Measurements from ENCODE around the gene ACTN3. TPM values are rescaled to one million over a fixed set of nuclear protein-coding genes. Genes with fewer than 3 reads are reported as not detected.

ACTN3 gene
- total RNA-seq: under 1 TPM in 2 of 9 donors, not detected in 7; 0.06 to 0.26 TPM
- under 1 TPM; 0.09 to 0.16 (median 0.13) TPM for polyA plus RNA-seq
- long read RNA-seq, donor 1: 0 reads
- long read RNA-seq, donor 2: 0 reads
- long read RNA-seq, donor 3: 0 reads
- long read RNA-seq, donor 4: 0 reads
- long read RNA-seq, donor 5: 0 reads
- long read RNA-seq, donor 6: 0 reads
- long read RNA-seq, donor 7: 0 reads
- long read RNA-seq, donor 8: 0 reads
- long read RNA-seq, donor 9: 0 reads
- long read RNA-seq, donor 10: 0 reads

GRCh38 chr11:66546368-66546965 is at the start of gene ACTN3:
TSS of gene ACTN3 (plus strand) at chr11:66546903. CDS start at chr11:66546938, 35 bp downstream.
- H3K36me3 ChIP-seq (replicated peaks in 1 of 2): peaks cover 0 to 3% of the 10 kb centered on the region in 2 donors
- peak within 1 kb of the TSS; percentile 25 to 86 (median 80) for H3K4me3 ChIP-seq
- peak in 6 of 7 donors; percentile 30 to 64 (median 42) for DNase-seq
- H3K4me1 ChIP-seq (replicated peaks in 1 of 2): peaks cover 10 to 18% of the 10 kb centered on the region in 2 donors
- TF ChIP-seq POLR2A (IDR thresholded peaks at IDR 0.05): no peak
- TF ChIP-seq CTCF (IDR thresholded peaks at IDR 0.05): no peak
- no peaks in the 10 kb centered on the region for H3K9me3 ChIP-seq (replicated peaks in 1 of 3)
- peak within 1 kb of the TSS in 3 of 5 donors; percentile 46 to 73 (median 54) for H3K27ac ChIP-seq
- intact Hi-C loops (cut with DNase I): loop anchor here in 1 of 2 donors (10.0 kb wide), 1 partner anchor 62 kb away; the partner anchor contains the start of gene DPP3
- no peaks in the 10 kb centered on the region for H3K27me3 ChIP-seq
- WGBS, 4 donors: 4 to 18% (median 5%) methylated on average over 14 to 37 of the region's 37 CpGs

GRCh38 chr11:66497206-66497605 is 49.5 kb upstream of the ACTN3 start:
- no peaks in the 10 kb centered on the region for H3K4me1 ChIP-seq (replicated peaks in 1 of 2)
- 96 to 100% (median 98%) methylated on average over 1 to 16 of the region's 16 CpGs for WGBS, 4 donors
- H3K4me3 ChIP-seq: no peak overlapping the region
- peaks cover 0 to 27% of the 10 kb centered on the region in 2 donors for H3K36me3 ChIP-seq (replicated peaks in 1 of 2)
- no peak for DNase-seq
- TF ChIP-seq CTCF (IDR thresholded peaks at IDR 0.05) (no peak), POLR2A (IDR thresholded peaks at IDR 0.05) (no peak)
- intact Hi-C loops (cut with DNase I): no loop called here
- H3K27ac ChIP-seq: no peak overlapping the region
- H3K9me3 ChIP-seq (replicated peaks in 1 of 3): no peaks in the 10 kb centered on the region
- H3K27me3 ChIP-seq: no peaks in the 10 kb centered on the region

GRCh38 chr11:66498506-66498905 is 48.2 kb upstream of the ACTN3 start:
- H3K4me1 ChIP-seq (replicated peaks in 1 of 2): no peaks in the 10 kb centered on the region
- H3K27ac ChIP-seq: no peak overlapping the region
- intact Hi-C loops (cut with DNase I): no loop called here
- 85 to 88% (median 85%) methylated on average over 5 of the region's 5 CpGs for WGBS, 4 donors
- peaks cover 0 to 21% of the 10 kb centered on the region in 2 donors for H3K36me3 ChIP-seq (replicated peaks in 1 of 2)
- H3K4me3 ChIP-seq: no peak overlapping the region
- DNase-seq: no peak
- no peaks in the 10 kb centered on the region for H3K27me3 ChIP-seq
- H3K9me3 ChIP-seq (replicated peaks in 1 of 3): no peaks in the 10 kb centered on the region
- TF ChIP-seq POLR2A (IDR thresholded peaks at IDR 0.05) (no peak), CTCF (IDR thresholded peaks at IDR 0.05) (no peak)

GRCh38 chr11:66505276-66505816 is 41.4 kb upstream of the ACTN3 start:
- H3K4me1 ChIP-seq (replicated peaks in 1 of 2): no peaks in the 10 kb centered on the region
- DNase-seq: no peak
- intact Hi-C loops (cut with DNase I): no loop called here
- H3K4me3 ChIP-seq: no peak overlapping the region
- H3K27me3 ChIP-seq: no peaks in the 10 kb centered on the region
- 6 to 100% (median 96%) methylated on average over 1 of the region's 1 CpG for WGBS, 4 donors
- H3K27ac ChIP-seq: no peak overlapping the region
- TF ChIP-seq POLR2A (IDR thresholded peaks at IDR 0.05): no peak
- TF ChIP-seq CTCF (IDR thresholded peaks at IDR 0.05): no peak
- no peaks in the 10 kb centered on the region for H3K9me3 ChIP-seq (replicated peaks in 1 of 3)
- peaks cover 0 to 11% of the 10 kb centered on the region in 2 donors for H3K36me3 ChIP-seq (replicated peaks in 1 of 2)
